ENCODE measurements around the gene IFRD1.
A peak's percentile ranks its signal among the peaks of the same experiment; 100 is the strongest.

IFRD1 gene

DNA sequence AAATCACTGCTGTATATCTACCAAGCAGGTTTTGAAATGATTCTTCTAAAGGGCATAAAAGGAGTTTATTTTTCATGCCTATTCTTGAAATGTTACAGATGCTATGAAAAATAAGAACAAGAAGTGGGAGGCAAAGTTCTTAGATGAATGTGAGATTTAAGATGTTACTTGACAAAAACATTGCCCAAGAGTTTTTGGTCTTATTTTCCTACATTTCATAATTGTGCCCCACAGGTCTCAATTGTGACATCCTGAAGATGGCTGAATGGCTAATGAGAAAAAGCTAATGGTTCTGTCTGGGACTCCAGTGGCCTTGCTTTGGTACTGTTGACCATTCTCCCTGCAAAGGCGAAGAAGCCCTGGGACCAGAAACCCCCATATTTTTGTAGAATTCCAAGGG is 43.0 kb upstream of the IFRD1 start:
- peaks cover 18% of the 10 kb centered on the region for H3K4me1 ChIP-seq (ENCODE audit: insufficient read depth, low read length, poor library complexity, severe bottlenecking)
- H3K79me2 ChIP-seq (ENCODE audit: insufficient read depth, low read length) = no peaks in the 10 kb centered on the region
- no peak overlapping the region for H3K4me2 ChIP-seq (ENCODE audit: low read depth, low read length, poor library complexity, severe bottlenecking)
- no peaks in the 10 kb centered on the region for H3K9me2 ChIP-seq (replicated peaks; ENCODE audit: low read depth, low read length)
- no peaks in the 10 kb centered on the region for H4K20me1 ChIP-seq (ENCODE audit: insufficient read depth, low read length, poor library complexity, severe bottlenecking)
- H3K27me3 ChIP-seq (ENCODE audit: insufficient read depth, low read length, poor library complexity, severe bottlenecking) = no peaks in the 10 kb centered on the region
- no peak overlapping the region for H3K4me3 ChIP-seq (ENCODE audit: low read length, poor library complexity, severe bottlenecking)
- H3K9ac ChIP-seq (ENCODE audit: low read depth, low read length, poor library complexity, severe bottlenecking) = no peak overlapping the region
- TF ChIP-seq, protein P1, sequence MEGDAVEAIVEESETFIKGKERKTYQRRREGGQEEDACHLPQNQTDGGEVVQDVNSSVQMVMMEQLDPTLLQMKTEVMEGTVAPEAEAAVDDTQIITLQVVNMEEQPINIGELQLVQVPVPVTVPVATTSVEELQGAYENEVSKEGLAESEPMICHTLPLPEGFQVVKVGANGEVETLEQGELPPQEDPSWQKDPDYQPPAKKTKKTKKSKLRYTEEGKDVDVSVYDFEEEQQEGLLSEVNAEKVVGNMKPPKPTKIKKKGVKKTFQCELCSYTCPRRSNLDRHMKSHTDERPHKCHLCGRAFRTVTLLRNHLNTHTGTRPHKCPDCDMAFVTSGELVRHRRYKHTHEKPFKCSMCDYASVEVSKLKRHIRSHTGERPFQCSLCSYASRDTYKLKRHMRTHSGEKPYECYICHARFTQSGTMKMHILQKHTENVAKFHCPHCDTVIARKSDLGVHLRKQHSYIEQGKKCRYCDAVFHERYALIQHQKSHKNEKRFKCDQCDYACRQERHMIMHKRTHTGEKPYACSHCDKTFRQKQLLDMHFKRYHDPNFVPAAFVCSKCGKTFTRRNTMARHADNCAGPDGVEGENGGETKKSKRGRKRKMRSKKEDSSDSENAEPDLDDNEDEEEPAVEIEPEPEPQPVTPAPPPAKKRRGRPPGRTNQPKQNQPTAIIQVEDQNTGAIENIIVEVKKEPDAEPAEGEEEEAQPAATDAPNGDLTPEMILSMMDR (conservative IDR thresholded peaks at IDR 0.05; ENCODE audit: low read length) = no peak
- no peak for TF ChIP-seq EZH2phosphoT487 (IDR thresholded peaks at IDR 0.05; ENCODE audit: borderline replicate concordance)
- no peaks in the 10 kb centered on the region for H3K9me3 ChIP-seq (ENCODE audit: insufficient read depth, low read depth, low read length)
- H3K36me3 ChIP-seq (ENCODE audit: insufficient read depth, low read length) = no peaks in the 10 kb centered on the region
- no peaks in the 10 kb centered on the region for H3F3A ChIP-seq (ENCODE audit: low read depth)
- H2AFZ ChIP-seq (ENCODE audit: low read length) = no peak overlapping the region

DNA sequence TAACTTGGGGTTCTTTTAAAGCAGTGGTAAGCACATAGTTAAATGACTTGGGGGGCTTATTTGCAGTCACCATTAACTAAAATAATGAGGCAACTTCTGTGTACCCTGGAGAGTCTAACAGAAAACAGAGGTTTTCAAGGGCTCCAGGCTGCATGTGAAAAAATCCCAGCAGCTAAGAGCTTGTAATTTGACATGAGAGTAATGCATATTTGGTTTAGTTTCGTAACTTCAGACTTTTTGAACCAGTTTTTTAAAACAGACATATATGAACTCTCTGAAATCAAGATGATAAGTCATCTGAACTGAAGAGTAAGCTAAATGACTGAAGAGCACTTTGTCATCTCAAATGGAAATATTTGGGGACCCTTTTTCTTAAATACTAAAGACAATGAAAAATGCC is 40.2 kb upstream of the IFRD1 start:
- H3K9me3 ChIP-seq (ENCODE audit: insufficient read depth, low read depth, low read length) = no peaks in the 10 kb centered on the region
- H4K20me1 ChIP-seq (ENCODE audit: insufficient read depth, low read length, poor library complexity, severe bottlenecking) = no peaks in the 10 kb centered on the region
- no peaks in the 10 kb centered on the region for H3K27me3 ChIP-seq (ENCODE audit: insufficient read depth, low read length, poor library complexity, severe bottlenecking)
- no peak overlapping the region for H3K4me3 ChIP-seq (ENCODE audit: low read length, poor library complexity, severe bottlenecking)
- peak overlapping the region; percentile 18; the same call in 1 of the 2 replicates for H2AFZ ChIP-seq (ENCODE audit: low read length)
- H3K4me1 ChIP-seq (ENCODE audit: insufficient read depth, low read length, poor library complexity, severe bottlenecking) = peaks cover 5% of the 10 kb centered on the region
- H3F3A ChIP-seq (ENCODE audit: low read depth) = no peaks in the 10 kb centered on the region
- no peak overlapping the region for H3K4me2 ChIP-seq (ENCODE audit: low read depth, low read length, poor library complexity, severe bottlenecking)
- TF ChIP-seq, protein P1 (conservative IDR thresholded peaks at IDR 0.05; ENCODE audit: low read length) = no peak
- no peak for TF ChIP-seq EZH2phosphoT487 (IDR thresholded peaks at IDR 0.05; ENCODE audit: borderline replicate concordance)
- no peak overlapping the region for H3K9ac ChIP-seq (ENCODE audit: low read depth, low read length, poor library complexity, severe bottlenecking)
- H3K36me3 ChIP-seq (ENCODE audit: insufficient read depth, low read length) = no peaks in the 10 kb centered on the region
- H3K79me2 ChIP-seq (ENCODE audit: insufficient read depth, low read length) = no peaks in the 10 kb centered on the region
- no peaks in the 10 kb centered on the region for H3K9me2 ChIP-seq (replicated peaks; ENCODE audit: low read depth, low read length)

DNA sequence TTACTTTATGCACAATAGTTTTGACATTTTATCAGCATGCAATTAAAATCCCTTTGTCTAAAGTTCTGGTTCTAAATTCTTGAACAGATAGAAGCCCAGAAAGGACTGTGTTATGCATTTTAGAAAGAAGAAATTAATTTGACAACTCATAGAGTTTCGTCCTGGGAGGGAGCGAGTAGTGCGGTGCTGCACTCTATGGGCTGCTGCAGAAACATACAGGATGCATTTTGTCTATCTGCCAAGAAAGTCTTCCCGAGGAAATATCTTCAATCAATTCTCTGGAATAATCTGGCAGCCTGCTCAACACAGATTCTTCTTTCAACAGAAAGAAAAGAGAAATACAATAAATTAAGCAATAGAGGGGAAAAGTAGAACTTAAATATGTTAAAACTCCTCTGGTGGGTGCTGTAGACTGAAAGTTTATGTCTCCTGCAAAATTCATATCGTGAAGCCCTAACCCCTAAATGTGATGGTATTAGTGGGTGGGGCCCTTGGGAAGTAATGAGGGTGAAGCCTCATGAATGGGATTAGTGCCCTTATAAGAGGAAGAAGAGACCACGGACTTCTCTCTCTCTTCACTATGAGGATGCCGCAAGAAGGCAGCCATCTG is 39.0 kb upstream of the IFRD1 start:
- no peaks in the 10 kb centered on the region for H4K20me1 ChIP-seq (ENCODE audit: insufficient read depth, low read length, poor library complexity, severe bottlenecking)
- no peaks in the 10 kb centered on the region for H3K36me3 ChIP-seq (ENCODE audit: insufficient read depth, low read length)
- no peaks in the 10 kb centered on the region for H3K79me2 ChIP-seq (ENCODE audit: insufficient read depth, low read length)
- no peaks in the 10 kb centered on the region for H3K9me2 ChIP-seq (replicated peaks; ENCODE audit: low read depth, low read length)
- no peaks in the 10 kb centered on the region for H3K27me3 ChIP-seq (ENCODE audit: insufficient read depth, low read length, poor library complexity, severe bottlenecking)
- H3K9me3 ChIP-seq (ENCODE audit: insufficient read depth, low read depth, low read length) = no peaks in the 10 kb centered on the region
- H3K4me3 ChIP-seq (ENCODE audit: low read length, poor library complexity, severe bottlenecking) = no peak overlapping the region
- H3K4me1 ChIP-seq (ENCODE audit: insufficient read depth, low read length, poor library complexity, severe bottlenecking) = peaks cover 13% of the 10 kb centered on the region
- H3K4me2 ChIP-seq (ENCODE audit: low read depth, low read length, poor library complexity, severe bottlenecking) = no peak overlapping the region
- no peak overlapping the region for H3K9ac ChIP-seq (ENCODE audit: low read depth, low read length, poor library complexity, severe bottlenecking)
- TF ChIP-seq EZH2phosphoT487 (IDR thresholded peaks at IDR 0.05; ENCODE audit: borderline replicate concordance) = no peak
- TF ChIP-seq, protein P1 (conservative IDR thresholded peaks at IDR 0.05; ENCODE audit: low read length) = peak; percentile 95
- H2AFZ ChIP-seq (ENCODE audit: low read length) = 0 out of 2 replicates have a peak overlapping the region, but pooled peaks have one; percentile 16
- no peaks in the 10 kb centered on the region for H3F3A ChIP-seq (ENCODE audit: low read depth)

Data from Loucy (cell line).